GM19238 (cell line): Measurements from ENCODE around the gene CORO1C.
A peak's percentile ranks its signal among the peaks of the same experiment; 100 is the strongest.
"Not testable (repeated sequence)": the region's sequence is repeated elsewhere in the genome, so short reads cannot be mapped to it uniquely, and the experiment has no call there.

Experiments used
- DNase-seq: peaks from one replicate; pipeline ENCODE4 v3.0.0; 2011; ENCODE audit warnings: low spot score; ENCODE audit not compliant: insufficient read length

CORO1C gene

DNA sequence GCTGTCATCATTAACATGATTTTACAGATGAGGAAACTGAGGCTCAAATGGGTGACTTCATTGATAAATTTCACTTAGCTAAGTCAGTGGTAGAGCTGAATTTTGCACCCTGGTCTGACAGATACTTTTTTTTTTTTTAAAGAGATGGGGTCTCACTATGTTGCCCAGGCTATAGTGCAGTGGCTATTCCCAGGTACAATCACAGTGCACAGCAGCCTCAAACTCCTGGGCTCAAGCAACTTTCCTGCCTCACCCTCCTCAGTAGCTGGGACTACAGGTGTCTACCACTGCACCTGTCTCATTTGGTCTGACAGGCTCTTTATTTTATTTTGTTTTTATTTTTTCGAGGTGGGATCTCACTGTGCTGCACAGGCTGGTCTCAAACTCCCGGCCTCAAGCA, 24.2 kb upstream of the CORO1C start:
- no peak for DNase-seq

DNA sequence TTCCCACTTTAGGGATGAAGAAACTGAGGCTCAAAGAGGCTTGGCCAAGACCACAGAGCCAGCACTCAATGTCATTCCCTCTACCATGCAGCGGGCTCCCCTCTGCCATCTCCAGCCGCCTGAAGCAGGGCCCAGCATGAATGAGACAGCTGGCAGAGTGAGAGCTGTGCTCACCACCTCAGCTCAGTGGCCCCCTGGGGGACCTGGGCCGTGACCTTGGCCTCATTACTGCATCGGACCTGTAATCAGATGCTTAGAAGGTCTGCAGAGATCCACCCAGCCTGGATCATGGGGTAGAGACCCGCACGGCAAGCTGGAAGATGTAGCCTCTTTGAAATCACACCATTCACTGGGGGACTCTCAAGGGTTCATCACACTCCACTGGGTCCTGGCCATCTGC, 22.7 kb upstream of the CORO1C start:
- no peak for DNase-seq

DNA sequence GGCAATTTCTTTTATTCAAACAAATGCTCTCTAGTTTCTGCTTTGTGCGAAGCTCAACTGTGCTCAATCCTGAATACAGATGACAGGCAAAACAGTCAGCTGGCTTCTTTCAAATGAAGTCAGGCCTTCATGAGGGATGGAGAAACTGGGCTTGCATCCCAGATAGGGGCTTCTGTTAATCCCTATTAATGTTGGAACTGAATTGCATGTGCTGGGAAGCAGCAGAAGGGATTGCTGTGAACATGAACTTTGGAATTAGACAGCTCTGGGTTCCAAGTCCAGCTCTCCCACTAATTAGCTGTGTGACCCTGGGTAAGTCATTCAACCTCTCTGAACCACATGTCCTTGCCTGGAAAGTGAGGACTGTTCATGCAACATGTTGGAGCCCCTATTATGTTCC, 21.1 kb upstream of the CORO1C start:
- DNase-seq = no peak

DNA sequence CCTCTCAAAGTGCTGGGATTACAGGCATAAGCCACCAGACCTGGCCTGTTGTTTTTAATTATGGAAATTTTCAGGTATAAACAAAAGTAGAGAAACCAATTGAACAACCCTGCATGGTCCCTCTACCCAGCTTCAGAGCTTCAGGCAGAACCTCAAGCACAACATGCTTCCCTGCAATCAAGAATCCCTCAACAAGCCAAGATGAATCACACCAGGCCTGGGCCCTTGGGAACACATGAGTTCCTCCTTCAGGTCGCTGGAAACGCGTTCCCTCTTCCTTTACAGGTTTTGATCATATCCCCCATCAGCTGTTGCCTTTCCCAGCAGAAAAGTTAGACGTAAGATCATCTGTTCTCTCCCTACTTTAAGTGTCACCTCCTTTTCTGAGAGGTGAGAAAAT, 20.5 kb upstream of the CORO1C start:
- DNase-seq = no peak

DNA sequence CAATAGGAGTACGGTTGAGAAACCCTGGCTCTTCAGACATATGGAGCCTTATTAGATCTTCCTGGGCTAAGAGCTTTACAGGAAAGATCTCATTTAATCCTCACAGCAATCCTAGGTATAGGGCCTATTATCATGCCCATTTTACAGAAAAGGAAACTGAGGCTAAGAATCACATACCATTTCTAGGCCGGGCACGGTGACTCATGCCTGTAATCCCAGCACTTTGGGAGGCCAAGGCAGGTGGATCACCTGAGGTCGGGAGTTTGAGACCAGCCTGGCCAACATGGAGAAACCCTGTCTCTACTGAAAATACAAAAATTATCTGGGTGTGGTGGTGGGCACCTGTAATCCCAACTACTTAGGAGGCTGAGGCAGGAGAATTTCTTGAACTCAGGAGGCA, 19.7 kb upstream of the CORO1C start:
- not testable (repeated sequence) for DNase-seq

DNA sequence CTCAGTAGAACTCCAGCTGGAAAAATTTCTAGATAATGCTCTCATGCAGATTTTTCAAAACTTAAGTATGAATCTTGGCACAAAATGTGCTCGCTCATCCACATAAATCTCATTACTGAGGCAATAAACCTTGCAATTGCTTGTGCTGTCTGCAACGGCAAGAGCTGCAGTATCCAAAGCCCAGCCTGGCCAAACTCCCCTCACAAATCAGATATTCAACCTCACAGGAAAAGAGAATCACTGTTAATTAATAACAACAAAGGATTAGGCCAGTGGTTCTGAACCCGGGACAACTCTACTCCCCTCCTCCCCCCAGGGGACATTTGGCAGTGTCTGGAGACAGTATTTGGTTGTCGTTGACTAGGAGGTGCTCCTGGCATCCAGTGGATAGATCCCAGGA, 19.2 kb upstream of the CORO1C start:
- no peak for DNase-seq

DNA sequence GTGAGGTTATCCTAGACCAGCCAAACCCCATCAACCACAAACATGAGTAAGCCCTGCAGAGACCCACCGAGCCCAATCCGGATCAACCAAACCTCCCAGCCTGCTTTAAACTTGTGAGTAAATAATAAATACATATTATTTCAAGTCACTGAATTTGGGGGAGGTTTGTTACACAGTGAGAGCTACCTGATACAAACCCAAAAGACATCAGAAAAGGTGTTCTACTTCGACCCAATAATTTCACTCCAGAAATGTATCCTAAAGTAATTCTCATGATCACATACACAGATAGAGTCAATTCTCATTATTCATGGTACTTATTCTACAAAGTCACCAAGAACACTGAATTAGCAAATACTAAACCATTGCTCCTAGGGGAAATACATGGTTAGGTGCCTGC, 16.2 kb upstream of the CORO1C start:
- no peak for DNase-seq

DNA sequence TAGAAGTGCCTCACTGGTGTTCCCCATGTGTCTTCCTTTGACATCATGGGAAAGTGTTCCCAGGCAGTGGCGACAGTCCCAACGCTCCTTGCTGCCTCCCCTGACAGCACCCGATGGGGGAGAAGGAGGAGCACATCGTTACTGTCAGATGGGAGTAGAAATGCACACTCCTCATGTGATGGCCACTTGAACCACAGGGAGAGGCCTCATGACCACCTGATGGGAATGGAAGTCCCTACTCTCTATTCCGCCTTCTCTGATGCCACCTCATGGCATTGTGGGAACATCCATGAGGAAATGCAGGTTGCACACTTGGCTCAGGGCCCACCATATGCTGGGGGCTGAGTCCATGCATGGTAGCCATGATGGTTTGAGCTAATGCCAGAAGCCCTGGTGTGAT, 14.3 kb upstream of the CORO1C start:
- no peak for DNase-seq

DNA sequence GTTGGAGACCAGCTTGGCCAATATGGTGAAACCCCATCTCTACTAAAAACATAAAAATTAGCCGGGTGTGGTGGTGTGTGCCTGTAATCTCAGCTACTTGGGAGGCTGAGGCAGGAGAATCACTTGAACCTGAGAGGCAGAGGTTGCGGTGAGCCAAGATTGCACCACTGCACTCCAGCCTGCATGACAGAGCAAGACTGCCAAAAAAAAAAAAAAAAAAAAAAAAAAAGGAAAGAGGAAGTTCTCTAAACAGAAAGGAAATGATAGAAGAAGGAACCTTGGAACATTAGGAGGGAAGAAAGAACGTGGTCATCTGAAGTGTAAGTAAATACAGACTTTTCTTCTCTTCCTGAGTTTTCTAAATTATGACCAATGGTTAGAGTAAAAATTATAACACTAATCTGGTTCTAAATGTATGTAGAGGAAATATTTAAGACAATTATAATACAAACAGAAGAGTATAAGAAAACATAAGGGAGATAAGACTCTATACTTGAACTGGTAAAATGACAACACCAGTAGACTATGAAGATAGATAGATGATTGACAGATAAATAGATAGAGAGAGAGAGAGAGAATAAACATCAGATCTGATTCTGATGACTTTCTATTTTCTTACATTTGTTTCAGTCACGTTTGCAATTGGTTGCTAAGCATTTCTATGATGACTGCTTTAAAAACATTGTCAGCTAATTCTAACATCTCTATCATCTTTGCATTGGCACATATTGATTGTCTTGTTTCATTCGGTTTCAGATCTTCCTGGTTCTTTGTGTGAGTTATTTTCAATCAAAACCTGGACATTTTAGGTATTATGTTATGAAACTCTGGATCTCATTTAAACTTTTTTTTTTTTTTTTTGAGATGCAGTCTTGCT, 12.9 kb upstream of the CORO1C start:
- no peak for DNase-seq

DNA sequence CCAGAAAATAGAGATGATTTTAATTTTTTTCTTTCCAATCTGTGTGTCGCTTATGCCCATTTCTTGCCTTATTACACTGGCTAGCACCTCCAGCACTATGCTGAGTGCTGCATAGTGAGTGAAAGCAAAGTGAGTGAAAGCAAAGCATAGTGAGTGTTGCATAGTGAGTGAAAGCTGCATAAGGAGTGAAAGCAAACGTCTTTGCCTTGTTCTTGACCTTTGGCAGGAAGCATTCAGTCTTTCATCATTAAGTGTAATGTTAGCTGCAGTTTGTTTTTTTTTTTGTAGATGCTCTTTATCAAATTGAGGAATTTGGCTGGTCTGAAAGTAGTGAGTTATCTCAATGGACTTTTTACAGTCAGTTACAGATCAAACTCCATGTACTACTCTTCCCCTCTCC, 6.9 kb upstream of the CORO1C start:
- DNase-seq = no peak

DNA sequence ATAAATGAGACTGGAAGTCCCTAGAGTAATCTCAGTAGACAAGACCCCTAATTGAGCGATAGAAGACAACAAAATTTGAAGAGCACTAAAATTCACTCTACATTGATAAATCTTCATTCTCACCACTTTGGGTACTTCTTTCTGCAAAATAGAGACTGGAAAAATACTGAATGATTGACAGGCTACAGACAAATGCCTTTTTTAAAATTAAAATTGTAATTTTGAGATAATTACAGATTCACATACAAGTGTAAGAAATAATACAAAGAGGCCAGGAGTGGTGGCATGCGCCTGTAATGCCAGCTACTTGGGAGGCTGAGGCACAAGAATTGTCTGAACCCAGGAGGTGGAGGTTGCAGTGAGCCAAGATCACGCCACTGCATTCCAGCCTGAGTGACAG, 4.5 kb upstream of the CORO1C start:
- DNase-seq = no peak

DNA sequence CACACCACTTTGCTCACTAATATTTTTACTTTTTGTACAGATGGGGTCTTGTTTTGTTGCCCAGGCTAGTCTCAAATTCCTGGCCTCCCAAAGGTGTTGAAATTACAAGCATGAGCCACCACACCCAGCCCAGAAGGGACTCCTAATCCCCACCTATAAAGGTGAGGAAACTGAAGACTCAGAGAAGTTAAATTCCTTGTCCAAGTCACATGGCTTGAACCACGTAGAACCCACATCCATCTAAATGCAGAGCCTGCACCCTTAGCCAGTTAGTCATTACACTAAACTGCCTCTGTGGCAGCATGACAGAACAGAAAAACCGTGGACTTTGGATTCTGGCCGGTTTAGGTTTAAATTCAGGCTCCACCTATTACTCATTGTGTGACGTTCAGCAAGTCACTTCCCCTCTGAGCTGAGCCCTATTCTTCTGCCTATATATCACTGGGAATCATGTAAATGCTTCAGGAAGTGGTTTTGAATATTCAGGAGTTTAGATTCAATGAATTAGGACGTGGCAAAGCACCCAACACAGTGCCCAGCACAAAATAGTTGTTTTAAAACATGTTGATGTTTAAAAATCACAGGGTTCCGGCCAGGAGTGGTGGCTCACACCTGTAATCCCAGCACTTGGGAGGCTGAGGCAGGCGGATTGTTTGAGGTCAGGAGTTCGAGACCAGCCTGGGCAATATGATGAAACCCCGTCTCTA, 3.0 kb upstream of the CORO1C start:
- peak; percentile 13 for DNase-seq

DNA sequence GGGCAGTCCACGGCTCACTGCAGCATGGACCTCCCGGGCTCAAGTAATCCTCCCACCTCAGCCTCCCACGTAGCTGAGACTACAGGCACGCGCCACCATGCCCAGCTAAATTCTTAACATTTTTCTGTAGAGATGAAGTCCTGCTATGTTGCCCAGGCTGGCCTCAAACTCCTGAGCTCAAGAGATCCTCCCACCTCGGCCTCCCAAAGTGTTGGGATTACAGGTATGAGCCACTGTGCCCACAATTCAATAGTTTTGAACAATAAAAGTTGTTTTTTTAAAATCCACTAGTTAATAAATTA, 1.9 kb upstream of the CORO1C start:
- DNase-seq = not testable (repeated sequence)

DNA sequence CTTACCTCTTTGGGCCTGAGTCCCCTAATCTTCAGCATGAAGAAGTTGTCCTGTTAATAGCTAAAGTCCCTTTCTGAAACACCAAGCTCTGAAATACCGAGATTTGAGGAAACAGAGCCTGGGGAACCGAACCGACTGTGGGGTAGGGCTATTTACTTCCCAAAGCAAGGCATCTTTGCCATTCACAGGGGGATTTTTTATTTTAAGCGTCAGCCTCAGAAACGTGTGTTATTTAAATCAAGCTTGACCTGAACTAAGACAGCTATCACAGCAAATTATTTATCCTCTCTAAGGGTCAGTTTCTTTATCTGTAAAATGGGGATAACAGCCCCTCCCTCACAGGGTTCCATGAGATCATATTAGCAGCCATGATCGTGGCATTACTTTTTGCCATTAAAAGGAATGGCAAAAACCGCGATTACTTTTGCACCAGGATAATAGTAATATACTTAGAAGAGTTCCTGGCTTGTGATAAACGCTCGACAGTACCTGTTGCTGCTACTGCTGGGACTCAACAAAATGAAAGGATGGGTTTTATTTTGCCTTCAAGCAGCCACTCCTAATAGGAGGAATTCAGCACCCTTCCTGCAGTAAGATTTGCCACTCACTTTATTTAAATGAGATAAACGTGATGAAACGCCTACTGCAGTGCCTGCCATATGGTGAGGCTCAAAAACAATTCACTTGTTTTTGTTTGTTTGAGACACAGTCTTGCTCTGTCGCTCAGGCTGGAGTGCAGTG, 1.3 kb upstream of the CORO1C start:
- no peak for DNase-seq

DNA sequence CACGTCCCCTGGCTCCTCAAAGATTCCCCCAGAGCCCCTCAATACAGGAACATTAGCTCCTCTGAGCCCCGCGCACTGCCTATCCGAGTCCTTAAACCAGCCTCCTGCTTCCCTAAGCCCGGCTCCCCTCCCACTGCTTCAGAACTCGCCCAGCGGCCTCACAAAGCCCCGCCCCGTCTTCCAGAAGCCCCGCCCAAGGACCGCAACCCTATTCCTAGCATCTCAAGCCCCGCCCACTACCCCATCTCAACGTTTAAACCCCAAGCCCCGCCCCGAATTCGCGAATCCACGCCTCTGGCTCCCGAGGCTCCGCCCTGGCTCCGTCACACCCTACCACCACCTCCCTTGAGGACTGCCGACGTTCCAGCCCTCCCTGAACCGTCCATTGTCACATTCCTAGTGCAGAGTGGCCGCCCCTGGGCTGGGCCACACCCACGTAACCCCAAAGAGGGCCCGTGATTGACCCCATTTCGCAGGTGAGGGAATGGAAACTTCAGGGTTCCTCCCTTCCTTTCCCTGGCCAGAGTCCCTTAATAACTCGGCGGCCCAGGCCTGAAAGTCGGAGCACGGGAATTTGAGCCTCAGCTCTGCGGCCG, 646 bp upstream of the CORO1C start:
- peak; percentile 83 for DNase-seq

DNA sequence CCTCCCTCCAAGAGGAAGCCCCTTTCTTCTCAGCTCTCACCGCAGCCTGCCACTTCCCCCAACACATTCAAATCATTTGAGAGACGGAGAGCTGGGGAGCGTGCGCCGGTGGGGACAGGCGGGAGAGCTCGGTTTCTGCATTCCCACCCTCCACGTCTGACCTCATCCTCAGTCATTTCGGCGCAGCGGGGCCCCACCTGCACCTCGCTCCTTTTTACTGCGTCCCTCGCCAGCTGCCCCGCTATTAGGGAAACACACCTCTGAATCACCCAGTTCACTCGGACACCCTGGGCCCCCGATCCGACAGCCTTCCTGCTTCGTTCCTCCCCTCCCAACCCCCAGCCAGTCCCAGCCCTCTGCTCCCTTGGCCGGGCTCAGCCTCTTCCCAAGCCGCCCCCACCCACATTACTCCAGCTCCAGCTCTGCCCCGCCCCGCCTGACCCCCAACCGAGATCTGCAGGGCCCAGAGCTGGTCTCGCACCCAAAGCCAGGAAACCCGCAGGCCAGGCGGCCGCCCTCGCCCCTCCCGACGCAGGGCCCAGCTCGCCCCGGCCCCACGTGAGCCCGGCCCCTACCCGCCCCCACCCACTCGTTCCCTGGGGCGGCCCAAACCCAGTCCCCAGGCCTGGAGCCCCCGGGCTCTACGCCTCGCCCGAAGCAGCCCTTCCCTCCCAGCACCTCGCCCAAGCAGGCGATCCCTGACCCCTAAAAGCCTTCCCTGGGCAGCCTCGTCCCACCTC, 783 bp downstream of the CORO1C start:
- peak; percentile 54 for DNase-seq

DNA sequence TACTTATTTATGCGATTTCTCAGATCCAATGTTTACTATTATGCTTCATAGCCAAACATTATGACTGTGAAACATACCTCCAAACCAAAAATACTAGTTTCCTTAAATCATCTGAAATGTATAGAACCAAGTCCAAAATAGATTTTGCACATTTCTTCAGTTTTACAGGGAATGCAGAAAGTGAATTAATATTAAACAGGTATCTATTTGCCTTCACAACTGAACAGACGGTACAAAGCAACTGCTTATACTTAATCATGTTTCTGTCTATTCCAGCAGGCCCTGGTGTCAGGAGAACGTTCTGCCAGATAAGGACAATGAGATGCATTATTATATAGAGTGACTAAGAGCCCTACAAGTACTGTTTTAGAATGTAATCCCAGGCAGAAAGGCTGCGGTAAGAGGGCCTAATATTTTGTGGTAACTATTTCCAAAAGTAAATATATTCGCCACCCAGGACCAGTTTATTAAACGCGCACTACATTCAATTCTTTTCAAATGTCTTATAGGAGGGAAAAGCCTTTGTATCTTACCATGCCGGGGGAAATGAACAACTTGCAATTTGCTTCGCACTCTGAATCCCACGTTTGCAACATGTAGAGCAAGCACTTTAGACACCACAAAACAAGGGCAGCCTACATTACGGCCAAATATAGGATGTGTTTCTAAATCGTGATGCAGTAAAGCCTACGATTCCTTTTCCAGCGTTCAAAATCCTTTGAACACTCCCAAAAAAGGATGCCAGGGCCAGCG, 1.5 kb downstream of the CORO1C start:
- DNase-seq = no peak

DNA sequence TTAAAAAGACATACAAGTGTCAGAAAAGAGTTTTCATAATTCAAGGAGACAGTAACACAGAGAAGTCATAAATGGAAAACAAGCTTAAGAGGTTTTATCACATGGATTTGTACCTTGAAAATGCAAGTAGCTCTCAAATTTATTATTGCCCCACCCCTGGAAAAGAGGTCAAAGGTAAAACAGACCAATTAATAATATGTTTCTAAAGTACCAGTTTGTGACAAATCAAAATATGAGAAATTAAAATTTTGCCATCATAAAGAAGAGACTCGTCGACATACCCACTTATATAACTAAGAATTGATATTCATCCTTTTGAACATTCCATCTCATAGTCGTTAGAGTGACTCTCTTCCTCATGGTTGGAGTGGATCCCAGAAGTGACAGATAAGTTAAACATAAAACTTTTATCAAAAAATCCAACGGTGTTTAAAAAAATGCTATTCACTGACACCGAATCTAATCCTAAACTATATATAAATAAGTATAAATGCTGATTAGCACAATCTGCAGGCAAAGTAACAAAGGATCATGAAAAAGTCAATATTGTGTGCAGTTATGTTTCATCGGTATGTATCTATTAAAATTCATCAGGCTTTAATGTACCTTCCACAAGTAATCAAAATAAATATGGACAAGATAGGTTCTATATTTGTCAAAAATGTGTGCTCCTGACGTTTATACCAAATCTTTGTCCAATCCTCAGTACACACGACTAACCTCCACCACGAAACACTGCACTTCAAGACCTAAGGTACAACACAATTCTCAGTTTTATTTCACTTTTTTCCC, 2.3 kb downstream of the CORO1C start:
- no peak for DNase-seq

DNA sequence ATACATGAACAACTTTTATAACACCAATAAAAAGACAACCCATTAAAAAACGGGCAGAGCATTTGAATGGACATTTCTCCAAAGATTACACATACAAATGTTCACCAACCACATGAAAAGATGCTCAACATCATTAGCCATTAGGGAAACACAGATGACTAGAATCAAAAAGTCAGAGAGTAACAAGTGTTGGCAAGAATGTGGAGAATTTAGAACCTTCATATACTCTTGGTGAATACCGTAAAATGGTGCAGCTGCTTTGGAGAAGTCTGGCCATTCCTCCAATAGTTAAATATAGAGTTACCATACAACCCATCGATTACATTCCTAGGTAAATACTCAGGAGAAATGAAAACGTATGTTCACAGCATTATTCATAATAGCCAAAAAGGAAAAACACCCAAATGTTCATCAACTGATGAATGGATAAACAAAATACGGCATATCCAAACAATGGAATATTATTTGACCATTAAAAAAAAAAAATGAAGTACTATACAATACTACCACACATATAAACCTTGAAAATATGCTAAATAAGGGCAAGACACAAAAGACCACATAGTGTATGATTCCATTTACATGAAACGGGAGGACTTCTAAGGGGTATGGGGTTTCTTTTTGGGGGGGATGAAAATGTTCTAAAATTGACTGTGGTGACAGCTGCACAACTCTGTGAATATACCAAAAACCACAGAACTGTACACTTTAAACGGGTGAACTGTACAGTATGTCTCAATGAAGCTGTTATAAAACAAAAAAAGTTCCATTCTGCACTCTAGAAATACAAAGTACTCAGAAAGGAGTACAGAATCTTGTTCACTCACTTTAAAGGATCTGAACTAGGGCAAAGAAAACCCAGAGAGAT, 3.2 kb downstream of the CORO1C start:
- no peak for DNase-seq
